Measurements from ENCODE around the gene HRC. TPM values are rescaled to one million over a fixed set of nuclear protein-coding genes. Genes with fewer than 3 reads are reported as not detected.

Gene HRC, protein sequence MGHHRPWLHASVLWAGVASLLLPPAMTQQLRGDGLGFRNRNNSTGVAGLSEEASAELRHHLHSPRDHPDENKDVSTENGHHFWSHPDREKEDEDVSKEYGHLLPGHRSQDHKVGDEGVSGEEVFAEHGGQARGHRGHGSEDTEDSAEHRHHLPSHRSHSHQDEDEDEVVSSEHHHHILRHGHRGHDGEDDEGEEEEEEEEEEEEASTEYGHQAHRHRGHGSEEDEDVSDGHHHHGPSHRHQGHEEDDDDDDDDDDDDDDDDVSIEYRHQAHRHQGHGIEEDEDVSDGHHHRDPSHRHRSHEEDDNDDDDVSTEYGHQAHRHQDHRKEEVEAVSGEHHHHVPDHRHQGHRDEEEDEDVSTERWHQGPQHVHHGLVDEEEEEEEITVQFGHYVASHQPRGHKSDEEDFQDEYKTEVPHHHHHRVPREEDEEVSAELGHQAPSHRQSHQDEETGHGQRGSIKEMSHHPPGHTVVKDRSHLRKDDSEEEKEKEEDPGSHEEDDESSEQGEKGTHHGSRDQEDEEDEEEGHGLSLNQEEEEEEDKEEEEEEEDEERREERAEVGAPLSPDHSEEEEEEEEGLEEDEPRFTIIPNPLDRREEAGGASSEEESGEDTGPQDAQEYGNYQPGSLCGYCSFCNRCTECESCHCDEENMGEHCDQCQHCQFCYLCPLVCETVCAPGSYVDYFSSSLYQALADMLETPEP
- total RNA-seq: 1.8 TPM
- long read RNA-seq, partial matches to known transcripts: 0 of 2 reads
- long read RNA-seq, other reads (novel, unspliced or antisense): 0 of 2 reads

DNA sequence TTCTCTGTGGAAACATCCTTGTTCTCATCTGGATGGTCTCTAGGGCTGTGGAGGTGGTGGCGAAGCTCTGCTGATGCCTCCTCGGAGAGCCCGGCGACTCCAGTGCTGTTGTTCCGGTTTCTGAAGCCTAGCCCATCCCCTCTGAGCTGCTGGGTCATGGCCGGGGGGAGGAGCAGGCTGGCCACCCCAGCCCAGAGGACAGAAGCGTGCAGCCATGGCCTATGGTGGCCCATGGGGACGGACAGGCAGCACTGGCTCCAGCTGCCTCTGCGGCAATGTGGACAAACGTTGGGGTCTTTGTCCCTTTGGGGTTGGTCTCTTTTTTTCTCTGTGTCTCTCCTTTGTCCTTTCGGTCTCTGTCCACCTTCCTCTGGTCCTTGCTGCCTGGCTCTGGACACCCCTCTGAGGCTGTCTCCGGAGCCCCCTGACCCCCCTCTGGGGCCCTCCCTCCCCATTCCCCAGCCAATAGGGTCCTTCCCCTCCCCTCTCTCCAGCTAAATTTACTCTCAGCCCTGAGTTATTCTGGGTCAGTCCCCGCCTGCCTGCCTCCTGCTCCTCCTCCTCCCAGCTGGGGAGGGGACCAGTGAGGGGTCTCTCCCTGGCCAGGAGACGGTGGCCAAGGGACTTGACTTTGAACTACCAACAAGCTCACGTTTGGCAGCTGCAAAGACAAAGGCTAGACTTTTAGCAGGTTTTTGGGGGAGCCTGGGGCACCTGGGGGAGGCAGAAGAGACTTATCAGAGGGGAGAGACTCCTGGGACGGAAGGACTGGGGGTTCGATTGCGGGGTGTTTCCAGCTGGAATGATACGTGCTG is at the start of gene HRC:
Gene HRC (minus strand): TSS at position 392 of the 815 bp plus-strand sequence. CDS start 159 bp downstream, at position 233.
- Histone ChIP-seq H3K36me3 (no peaks in the 10 kb centered on the region), H3K4me3 (no peak within 1 kb of the TSS), H3K27me3 (ENCODE audit: low read depth) (no peaks in the 10 kb centered on the region), H3K27ac (no peak within 1 kb of the TSS), H3K4me1 (peaks cover 37% of the 10 kb centered on the region), H3K9me3 (no peaks in the 10 kb centered on the region)
- TF ChIP-seq, protein P1, sequence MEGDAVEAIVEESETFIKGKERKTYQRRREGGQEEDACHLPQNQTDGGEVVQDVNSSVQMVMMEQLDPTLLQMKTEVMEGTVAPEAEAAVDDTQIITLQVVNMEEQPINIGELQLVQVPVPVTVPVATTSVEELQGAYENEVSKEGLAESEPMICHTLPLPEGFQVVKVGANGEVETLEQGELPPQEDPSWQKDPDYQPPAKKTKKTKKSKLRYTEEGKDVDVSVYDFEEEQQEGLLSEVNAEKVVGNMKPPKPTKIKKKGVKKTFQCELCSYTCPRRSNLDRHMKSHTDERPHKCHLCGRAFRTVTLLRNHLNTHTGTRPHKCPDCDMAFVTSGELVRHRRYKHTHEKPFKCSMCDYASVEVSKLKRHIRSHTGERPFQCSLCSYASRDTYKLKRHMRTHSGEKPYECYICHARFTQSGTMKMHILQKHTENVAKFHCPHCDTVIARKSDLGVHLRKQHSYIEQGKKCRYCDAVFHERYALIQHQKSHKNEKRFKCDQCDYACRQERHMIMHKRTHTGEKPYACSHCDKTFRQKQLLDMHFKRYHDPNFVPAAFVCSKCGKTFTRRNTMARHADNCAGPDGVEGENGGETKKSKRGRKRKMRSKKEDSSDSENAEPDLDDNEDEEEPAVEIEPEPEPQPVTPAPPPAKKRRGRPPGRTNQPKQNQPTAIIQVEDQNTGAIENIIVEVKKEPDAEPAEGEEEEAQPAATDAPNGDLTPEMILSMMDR (IDR thresholded peaks at IDR 0.05): no peak
- no peak for DNase-seq
- no peak for ATAC-seq
- intact Hi-C loops (cut with DNase I): no loop called here

DNA sequence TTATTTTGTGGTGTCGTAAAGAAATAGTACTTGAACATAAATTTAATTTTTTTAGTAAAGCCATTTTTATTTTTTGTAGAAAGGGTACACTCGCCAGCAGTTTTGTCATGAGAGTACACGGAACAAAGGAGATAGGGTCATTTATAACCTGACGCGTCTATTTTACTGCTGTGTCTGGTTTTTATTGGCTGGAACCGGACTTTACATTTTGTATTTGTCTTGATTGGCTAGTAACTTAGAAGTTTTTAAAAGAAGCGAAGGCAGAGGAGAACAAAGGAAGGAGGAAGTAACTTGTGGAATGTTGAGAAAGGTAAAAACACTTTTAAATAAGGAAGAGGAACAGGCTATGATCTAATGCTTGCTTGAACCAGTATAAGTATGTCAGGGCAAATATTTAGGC is 45.8 kb upstream of the HRC start:
- peaks cover 75% of the 10 kb centered on the region for H3K36me3 ChIP-seq

DNA sequence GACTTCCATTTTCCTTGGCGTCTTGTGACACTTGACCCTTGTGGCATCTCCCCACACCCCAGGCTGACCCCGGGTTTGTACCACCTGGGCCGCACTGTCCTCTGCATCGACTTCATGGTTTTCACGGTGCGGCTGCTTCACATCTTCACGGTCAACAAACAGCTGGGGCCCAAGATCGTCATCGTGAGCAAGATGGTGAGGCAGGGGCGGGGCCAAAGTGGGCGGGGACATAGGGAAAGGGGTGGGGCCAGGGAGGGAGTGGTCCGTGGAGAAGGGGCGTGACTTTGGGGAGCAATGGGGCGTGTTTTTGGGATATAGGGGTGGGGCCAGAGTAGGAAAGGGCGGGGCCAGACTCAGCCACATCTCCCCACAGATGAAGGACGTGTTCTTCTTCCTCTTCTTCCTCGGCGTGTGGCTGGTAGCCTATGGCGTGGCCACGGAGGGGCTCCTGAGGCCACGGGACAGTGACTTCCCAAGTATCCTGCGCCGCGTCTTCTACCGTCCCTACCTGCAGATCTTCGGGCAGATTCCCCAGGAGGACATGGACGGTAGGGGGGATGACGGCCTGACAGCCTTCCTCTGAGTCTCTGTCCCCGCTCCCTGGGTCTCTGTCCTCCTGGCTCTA is 45.2 kb upstream of the HRC start:
- Histone ChIP-seq H3K4me1 (no peaks in the 10 kb centered on the region), H3K9me3 (no peaks in the 10 kb centered on the region), H3K27ac (no peak overlapping the region), H3K27me3 (ENCODE audit: low read depth) (no peaks in the 10 kb centered on the region), H3K36me3 (peaks cover 72% of the 10 kb centered on the region), H3K4me3 (no peak overlapping the region)
- TF ChIP-seq, protein P1 (IDR thresholded peaks at IDR 0.05): no peak
- ATAC-seq (peak; percentile 35 to 46), DNase-seq (peak; percentile 34)
- intact Hi-C loops (cut with DNase I): no loop called here

More for the DNA sequence above, 45.8 kb upstream of the HRC start:
- ATAC-seq (no peak), DNase-seq (no peak)
- H3K27ac ChIP-seq: no peak overlapping the region
- TF ChIP-seq, protein P1 (IDR thresholded peaks at IDR 0.05): no peak
- intact Hi-C loops (cut with DNase I): no loop called here
- H3K27me3 ChIP-seq (ENCODE audit: low read depth): no peaks in the 10 kb centered on the region
- H3K4me1 ChIP-seq: no peaks in the 10 kb centered on the region
- no peak overlapping the region for H3K4me3 ChIP-seq
- H3K9me3 ChIP-seq: no peaks in the 10 kb centered on the region

DNA sequence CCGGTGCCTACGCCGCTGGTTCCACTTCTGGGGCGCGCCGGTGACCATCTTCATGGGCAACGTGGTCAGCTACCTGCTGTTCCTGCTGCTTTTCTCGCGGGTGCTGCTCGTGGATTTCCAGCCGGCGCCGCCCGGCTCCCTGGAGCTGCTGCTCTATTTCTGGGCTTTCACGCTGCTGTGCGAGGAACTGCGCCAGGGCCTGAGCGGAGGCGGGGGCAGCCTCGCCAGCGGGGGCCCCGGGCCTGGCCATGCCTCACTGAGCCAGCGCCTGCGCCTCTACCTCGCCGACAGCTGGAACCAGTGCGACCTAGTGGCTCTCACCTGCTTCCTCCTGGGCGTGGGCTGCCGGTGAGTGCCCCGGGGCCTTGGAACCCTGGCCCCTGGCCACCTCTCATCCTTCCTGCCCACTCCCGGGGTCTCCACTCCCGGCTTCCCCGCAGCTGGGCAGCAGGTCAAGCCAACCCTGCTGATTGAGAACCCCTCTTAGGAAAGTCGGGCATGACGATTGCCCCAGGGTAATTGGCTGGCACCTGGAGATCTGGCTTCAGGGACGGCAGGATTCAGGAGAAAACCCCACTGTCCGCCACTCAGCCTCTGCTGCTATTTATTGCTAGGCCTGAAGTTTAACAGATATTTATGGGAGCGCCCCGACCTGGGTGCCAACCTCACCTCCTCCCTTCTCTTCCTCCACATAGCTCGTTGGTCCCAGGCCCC is 41.5 kb upstream of the HRC start:
- H3K4me3 ChIP-seq: no peak overlapping the region
- ATAC-seq (peak in 1 of 2 donors; percentile 34), DNase-seq (peak; percentile 39)
- no peaks in the 10 kb centered on the region for H3K9me3 ChIP-seq
- intact Hi-C loops (cut with DNase I): no loop called here
- H3K27ac ChIP-seq: no peak overlapping the region
- peaks cover 57% of the 10 kb centered on the region for H3K36me3 ChIP-seq
- TF ChIP-seq, protein P1 (IDR thresholded peaks at IDR 0.05): no peak
- no peaks in the 10 kb centered on the region for H3K27me3 ChIP-seq (ENCODE audit: low read depth)
- no peaks in the 10 kb centered on the region for H3K4me1 ChIP-seq

Data from lower lobe of right lung (tissue), 2 donors.